Left ventricle myocardium inferior (tissue), 1 donor: ENCODE results near the gene SKAP2. TPM values are rescaled to one million over a fixed set of nuclear protein-coding genes. Genes with fewer than 3 reads are reported as not detected.

Experiments used
- DNase-seq: peaks from one replicate; pipeline ENCODE4 v3.0.0-alpha.2; 2020
- H3K27ac ChIP-seq: fragments of 200-600 bp; replicated peaks from 2 replicates; pipeline ENCODE4 v1.8.0; 2021
- H3K27me3 ChIP-seq: fragments of 200-600 bp; 2 replicates; pipeline ENCODE4 v1.8.0; 2021; ENCODE audit warnings: low read depth
- H3K36me3 ChIP-seq: fragments of 200-600 bp; 2 replicates; pipeline ENCODE4 v1.8.0; 2021
- H3K4me1 ChIP-seq: fragments of 200-600 bp; 2 replicates; pipeline ENCODE4 v1.8.0; 2021
- H3K4me3 ChIP-seq: fragments of 200-600 bp; 2 replicates; pipeline ENCODE4 v1.8.0; 2021; ENCODE audit warnings: mild to moderate bottlenecking, moderate library complexity
- H3K9me3 ChIP-seq: fragments of 200-600 bp; replicated peaks from 2 replicates; pipeline ENCODE4 v1.8.0; 2021
- intact Hi-C: fragments of 100-400 bp; cut with micrococcal nuclease; formaldehyde crosslinking; loops from one replicate; pipeline ENCODE4 v1.11.0; 2022
- total RNA-seq: library from RNA; stranded (reverse); fragmentation: NEBNext Ultra II Directional; extraction: Animal tissue kit (Norgen Biotek cat#: 25700); gene quantifications from one replicate; pipeline ENCODE4 v1.2.1, GENCODE V29; 2021
- TF ChIP-seq, protein P1 (sequence below): fragments of 200-600 bp; IDR thresholded peaks from 2 replicates; pipeline ENCODE4 v1.8.0; 2021; ENCODE audit warnings: antibody characterized with exemption, mild to moderate bottlenecking, borderline replicate concordance
- donor health status: DM: no; HTN: yes; CAD: no; lungs with severe emphysema.

SKAP2 gene
- total RNA-seq, 1 donor from 2014 or later: 5.2 TPM

DNA sequence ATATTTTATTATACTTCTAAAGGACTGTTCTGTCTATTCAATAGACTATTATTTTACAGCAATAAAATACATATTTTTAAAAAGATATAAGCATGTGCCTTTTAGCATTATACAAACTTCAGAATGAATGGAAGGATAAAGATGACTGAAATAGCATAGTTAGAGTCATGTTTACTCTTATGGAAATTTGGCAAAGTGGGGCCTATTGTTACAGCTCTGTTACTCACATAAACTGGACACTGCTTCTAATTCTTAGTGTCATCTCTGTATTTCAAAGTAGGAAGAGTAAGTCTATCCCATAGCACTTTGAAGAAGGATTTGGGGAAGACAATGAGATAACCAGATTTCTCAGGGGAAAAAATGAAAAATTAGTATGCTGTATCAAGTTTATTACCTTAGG, 168.2 kb downstream of the SKAP2 start:
- Histone ChIP-seq H3K27me3 (peaks cover 12% of the 10 kb centered on the region), H3K4me3 (no peak overlapping the region), H3K27ac (no peak overlapping the region), H3K4me1 (no peaks in the 10 kb centered on the region), H3K9me3 (no peaks in the 10 kb centered on the region), H3K36me3 (no peaks in the 10 kb centered on the region)
- TF ChIP-seq, protein P1, sequence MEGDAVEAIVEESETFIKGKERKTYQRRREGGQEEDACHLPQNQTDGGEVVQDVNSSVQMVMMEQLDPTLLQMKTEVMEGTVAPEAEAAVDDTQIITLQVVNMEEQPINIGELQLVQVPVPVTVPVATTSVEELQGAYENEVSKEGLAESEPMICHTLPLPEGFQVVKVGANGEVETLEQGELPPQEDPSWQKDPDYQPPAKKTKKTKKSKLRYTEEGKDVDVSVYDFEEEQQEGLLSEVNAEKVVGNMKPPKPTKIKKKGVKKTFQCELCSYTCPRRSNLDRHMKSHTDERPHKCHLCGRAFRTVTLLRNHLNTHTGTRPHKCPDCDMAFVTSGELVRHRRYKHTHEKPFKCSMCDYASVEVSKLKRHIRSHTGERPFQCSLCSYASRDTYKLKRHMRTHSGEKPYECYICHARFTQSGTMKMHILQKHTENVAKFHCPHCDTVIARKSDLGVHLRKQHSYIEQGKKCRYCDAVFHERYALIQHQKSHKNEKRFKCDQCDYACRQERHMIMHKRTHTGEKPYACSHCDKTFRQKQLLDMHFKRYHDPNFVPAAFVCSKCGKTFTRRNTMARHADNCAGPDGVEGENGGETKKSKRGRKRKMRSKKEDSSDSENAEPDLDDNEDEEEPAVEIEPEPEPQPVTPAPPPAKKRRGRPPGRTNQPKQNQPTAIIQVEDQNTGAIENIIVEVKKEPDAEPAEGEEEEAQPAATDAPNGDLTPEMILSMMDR: no peak
- no peak for DNase-seq
- intact Hi-C loops: no loop called here

DNA sequence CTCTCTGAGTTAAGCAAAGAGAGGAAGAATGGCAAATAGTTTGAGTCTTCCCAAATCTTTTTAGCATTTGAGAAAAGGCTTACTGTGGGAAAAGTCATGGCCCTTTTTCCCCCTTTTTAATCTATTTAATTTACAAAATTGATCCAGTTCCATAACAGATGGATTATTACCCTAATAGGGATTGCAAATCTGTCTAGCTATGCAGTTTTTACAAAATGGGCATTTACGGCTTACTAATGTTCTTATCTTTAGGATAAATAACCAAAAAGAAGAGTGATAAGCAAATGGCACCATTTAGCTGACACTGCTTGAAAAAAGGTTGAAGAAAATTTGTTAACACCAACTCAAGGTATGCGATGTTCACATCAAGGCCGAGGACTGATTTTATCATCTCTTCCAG, 169.7 kb downstream of the SKAP2 start:
- no peaks in the 10 kb centered on the region for H3K9me3 ChIP-seq
- intact Hi-C loops: no loop called here
- no peak for DNase-seq

DNA sequence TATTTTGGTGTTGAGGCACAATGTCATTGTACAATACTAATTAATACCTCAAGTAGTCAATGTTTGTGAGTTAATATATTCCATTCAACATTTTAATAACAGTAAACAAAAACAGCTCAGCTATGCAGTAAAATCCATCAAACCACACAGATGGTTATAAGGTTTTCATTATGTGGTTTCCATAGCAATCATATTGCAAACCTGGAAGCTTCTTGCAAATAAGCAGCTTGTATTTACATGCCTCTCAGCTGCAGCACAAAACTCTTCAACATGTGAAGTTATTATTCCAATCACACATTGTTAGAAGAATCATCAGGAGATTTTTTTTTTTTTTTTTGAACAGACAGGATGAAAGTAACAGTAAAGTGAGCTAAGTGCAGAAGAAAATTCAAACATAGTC, 170.2 kb downstream of the SKAP2 start:
- intact Hi-C loops: no loop called here
- Histone ChIP-seq H3K4me3 (no peak overlapping the region), H3K36me3 (no peaks in the 10 kb centered on the region), H3K27ac (no peak overlapping the region), H3K4me1 (peaks cover 5% of the 10 kb centered on the region), H3K27me3 (peaks cover 21% of the 10 kb centered on the region), H3K9me3 (no peaks in the 10 kb centered on the region)
- no peak for DNase-seq
- TF ChIP-seq, protein P1: no peak

More for the DNA sequence above, 169.7 kb downstream of the SKAP2 start:
- Histone ChIP-seq H3K4me1 (peaks cover under 1% of the 10 kb centered on the region), H3K4me3 (no peak overlapping the region), H3K27ac (no peak overlapping the region), H3K27me3 (peaks cover 18% of the 10 kb centered on the region), H3K36me3 (no peaks in the 10 kb centered on the region)
- TF ChIP-seq, protein P1: no peak

DNA sequence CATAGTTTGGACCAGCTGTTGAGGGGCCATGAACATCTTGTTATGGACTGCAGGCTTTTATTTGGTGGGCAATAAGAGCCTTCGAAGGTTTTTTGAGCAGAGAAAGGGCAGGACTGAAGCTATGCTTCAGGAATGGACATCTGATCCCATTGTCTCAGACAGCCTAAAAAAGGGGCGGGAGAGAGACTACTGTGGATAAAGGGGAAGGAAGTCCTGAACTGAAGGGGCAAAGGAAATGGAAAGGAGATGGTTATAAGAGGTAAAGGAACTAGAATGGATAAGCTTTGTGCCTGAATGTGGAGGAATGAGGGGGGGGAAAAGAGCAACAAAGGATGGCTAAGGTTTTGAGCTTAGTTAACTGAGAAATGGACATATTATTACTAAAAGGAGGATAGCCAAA, 172.5 kb downstream of the SKAP2 start:
- TF ChIP-seq, protein P1: no peak
- Histone ChIP-seq H3K27me3 (peaks cover 25% of the 10 kb centered on the region), H3K4me3 (no peak overlapping the region), H3K36me3 (no peaks in the 10 kb centered on the region), H3K4me1 (peaks cover 14% of the 10 kb centered on the region), H3K9me3 (no peaks in the 10 kb centered on the region), H3K27ac (no peak overlapping the region)
- DNase-seq: no peak
- intact Hi-C loops: no loop called here

DNA sequence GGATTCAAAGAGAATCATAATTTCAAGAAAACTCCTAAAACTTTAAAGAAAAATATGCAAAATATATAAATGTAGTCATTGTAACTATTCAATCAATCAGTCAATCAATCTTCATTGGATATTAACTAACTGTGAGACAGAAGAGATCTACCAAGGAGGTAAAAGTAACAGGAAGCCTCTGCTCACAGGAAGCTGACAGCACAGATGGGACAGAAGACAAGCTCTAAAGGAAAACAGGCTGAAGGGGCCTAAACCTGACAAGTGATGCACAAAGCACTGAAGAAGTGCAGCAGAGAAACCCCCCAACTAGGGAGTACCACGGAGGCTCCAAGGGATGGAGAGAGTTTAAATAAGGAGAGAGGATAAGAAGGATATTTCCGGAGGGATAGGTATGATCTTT, 173.0 kb downstream of the SKAP2 start:
- Histone ChIP-seq H3K9me3 (no peaks in the 10 kb centered on the region), H3K4me3 (no peak overlapping the region), H3K27me3 (peaks cover 29% of the 10 kb centered on the region), H3K4me1 (peaks cover 14% of the 10 kb centered on the region), H3K27ac (no peak overlapping the region), H3K36me3 (no peaks in the 10 kb centered on the region)
- intact Hi-C loops: no loop called here
- DNase-seq: no peak
- TF ChIP-seq, protein P1: no peak
